Astrocyte of the spinal cord (primary cell): ENCODE measurements around the gene SLC9A7.

Experiments used
- DNase-seq: peaks from one replicate; pipeline ENCODE4 v3.0.0; 2011; ENCODE audit warnings: low read depth, low spot score
- H3K4me3 ChIP-seq: 2 replicates; pipeline ENCODE4 v1.5.1; 2011; ENCODE audit warnings: low read depth, mild to moderate bottlenecking, low read length, moderate library complexity
- CTCF ChIP-seq: IDR thresholded peaks from 2 replicates; pipeline ENCODE4 v1.5.1; 2012; ENCODE audit warnings: low read depth, mild to moderate bottlenecking, low read length, inconsistent platforms
- in situ Hi-C: cut with HindIII; loops from 2 replicates; pipeline ENCODE4 v1.10.0; 2017; ENCODE audit warnings: low sequenced_read_pairs

Gene SLC9A7

GRCh38 chrX:46597208-46597607 is 161.7 kb downstream of the SLC9A7 start:
- H3K4me3 ChIP-seq, result no peak overlapping the region
- in situ Hi-C loops, result no loop called here
- TF ChIP-seq CTCF, result no peak
- DNase-seq, result no peak

- no peak overlapping the region for H3K4me3 ChIP-seq
- in situ Hi-C loops, result no loop called here
- no peak for DNase-seq
- TF ChIP-seq CTCF, result no peak
These were observed 163.8 kb downstream of the SLC9A7 start for GRCh38 chrX:46595084-46595483.

- DNase-seq, result peak; percentile 49
- no peak for TF ChIP-seq CTCF
- in situ Hi-C loops, result no loop called here
- no peak overlapping the region for H3K4me3 ChIP-seq
These were observed 168.8 kb downstream of the SLC9A7 start for GRCh38 chrX:46589977-46590723.

GRCh38 chrX:46588263-46588662 is 170.7 kb downstream of the SLC9A7 start:
- in situ Hi-C loops, result no loop called here
- no peak overlapping the region for H3K4me3 ChIP-seq
- peak; percentile 82 for DNase-seq
- TF ChIP-seq CTCF, result no peak

GRCh38 chrX:46587753-46588171 is 171.2 kb downstream of the SLC9A7 start:
- H3K4me3 ChIP-seq, result no peak overlapping the region
- in situ Hi-C loops, result no loop called here
- TF ChIP-seq CTCF, result no peak
- peak; percentile 27 for DNase-seq

GRCh38 chrX:46587158-46587557 is 171.8 kb downstream of the SLC9A7 start:
- in situ Hi-C loops, result no loop called here
- TF ChIP-seq CTCF, result no peak
- DNase-seq, result peak; percentile 67
- H3K4me3 ChIP-seq, result no peak overlapping the region

GRCh38 chrX:46584736-46585135 is 174.2 kb downstream of the SLC9A7 start:
- in situ Hi-C loops, result no loop called here
- no peak overlapping the region for H3K4me3 ChIP-seq
- TF ChIP-seq CTCF, result no peak
- no peak for DNase-seq
